Left lobe of liver (tissue), 2 donors: ENCODE data around the gene WBP1. TPM values are rescaled to one million over a fixed set of nuclear protein-coding genes. Genes with fewer than 3 reads are reported as not detected.
"Not testable (repeated sequence)": the region's sequence is repeated elsewhere in the genome, so short reads cannot be mapped to it uniquely, and the experiment has no call there.

Source experiments
- ATAC-seq: fragments of 200-7000 bp; cut with Tn5 transposase; one replicate; pipeline ENCODE4 v1.9.1; 2020; ENCODE audit warnings: mild to moderate bottlenecking, moderate library complexity
- DNase-seq: peaks from one replicate; pipeline ENCODE4 v3.0.0-alpha.2; 2020; ENCODE audit warnings: low spot score
- total RNA-seq: library from RNA; stranded (reverse); gene quantifications from one replicate; pipeline ENCODE4 v1.2.1, GENCODE V29; 2021
- donor health status: DM: no; HTN: no; CAD: no; lungs with moderate emphysema.
- donor health status: DM: no; HTN: yes; CAD: no.

Gene WBP1
- 38.8 TPM for total RNA-seq

DNA sequence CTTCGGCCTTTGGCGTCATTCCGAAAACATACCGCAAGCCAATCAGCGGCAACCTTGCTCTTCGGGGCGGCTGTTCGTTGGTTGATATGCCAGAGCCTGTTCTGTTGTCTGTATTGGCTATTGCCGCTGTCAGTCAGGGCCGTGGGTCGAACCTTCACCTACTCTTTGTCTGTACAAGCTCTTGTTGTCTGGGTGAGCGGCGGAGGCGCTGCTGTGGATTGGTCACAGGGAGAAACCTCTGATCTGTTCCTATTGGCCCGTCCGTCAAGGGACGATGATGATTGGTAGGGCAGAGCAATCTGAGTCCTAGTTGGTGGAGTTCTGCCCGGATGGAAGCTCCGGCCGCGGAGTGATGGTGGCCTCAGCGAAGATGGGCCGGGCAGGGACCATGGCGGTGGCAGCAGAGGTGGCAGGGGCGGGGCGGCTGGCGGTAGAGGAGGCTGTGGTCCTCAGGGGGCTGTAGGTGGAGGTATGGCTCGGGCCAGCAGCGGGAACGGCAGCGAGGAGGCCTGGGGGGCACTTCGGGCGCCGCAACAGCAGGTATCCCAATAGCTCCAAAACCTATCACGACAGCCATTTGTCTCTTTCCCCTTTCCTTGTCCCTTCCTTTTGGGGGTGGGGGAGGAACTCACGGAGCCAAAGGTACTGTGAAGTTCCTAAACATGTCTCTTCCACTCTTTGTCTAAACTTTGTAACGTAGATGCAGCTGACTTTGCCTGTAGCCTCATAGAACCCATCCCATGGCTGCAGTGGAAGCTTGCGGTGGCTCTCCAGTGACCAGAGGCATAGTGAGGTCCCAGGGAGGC lies at the start of gene WBP1:
Gene WBP1, plus strand, starts transcription at position 307 of the 806 bp plus-strand sequence. Its CDS starts 165 bp downstream, at position 472.
- peak; percentile 82 for ATAC-seq
- peak; percentile 100 for DNase-seq

DNA sequence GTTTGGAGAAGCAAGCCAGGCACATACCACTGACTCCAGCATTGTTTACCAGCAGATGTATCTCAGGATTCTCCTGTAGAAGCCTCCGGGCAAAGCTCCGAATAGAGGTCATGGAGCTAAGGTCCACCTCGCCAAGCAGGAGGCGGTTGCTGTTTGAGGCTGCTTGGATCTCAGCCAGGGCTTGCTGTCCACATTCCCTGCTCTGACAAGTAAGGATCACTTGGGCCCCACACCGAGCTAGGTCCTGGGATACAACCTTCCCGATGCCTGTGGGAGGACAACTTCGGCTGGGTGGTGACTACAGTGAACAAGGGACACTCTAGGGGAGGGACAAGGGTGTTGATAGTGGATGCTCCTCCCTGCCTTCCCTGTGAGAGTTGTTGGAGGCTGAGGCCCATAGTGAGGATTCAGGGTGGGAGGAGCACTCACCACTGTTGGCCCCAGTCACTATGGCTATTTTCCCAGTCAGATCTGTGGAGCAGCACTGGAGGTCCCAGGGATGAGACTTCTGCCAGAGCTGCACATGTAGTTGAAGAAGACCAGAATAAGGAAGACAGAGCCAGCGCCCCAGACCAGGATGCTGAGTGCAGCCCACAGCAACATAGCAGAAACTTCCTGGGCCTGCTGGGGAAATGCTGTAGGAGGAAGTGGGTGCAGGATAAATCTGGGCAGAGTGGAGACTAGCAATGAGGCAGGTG lies 45.1 kb upstream of the WBP1 start:
- ATAC-seq: peak; percentile 69
- no peak for DNase-seq

DNA sequence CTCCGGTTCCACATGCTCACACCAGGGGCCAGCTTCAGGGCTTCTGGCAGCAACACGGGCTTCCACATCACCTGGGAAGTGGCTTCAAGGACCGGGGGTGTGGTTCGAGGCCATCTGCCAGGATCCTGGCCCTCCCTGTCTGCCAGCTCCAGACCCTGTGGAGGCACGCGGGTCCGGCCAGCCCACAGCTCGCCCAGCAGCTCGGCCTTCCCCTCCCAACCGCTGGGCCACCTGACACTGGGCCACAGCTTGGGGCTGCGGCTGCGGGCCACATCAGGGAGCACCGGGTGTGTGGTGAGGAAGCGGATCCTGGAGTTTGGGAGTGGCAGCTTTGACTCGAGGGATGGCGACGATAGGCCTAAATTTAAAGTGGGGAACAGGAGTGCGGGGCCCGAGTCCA lies 43.8 kb upstream of the WBP1 start:
- no peak for DNase-seq

DNA sequence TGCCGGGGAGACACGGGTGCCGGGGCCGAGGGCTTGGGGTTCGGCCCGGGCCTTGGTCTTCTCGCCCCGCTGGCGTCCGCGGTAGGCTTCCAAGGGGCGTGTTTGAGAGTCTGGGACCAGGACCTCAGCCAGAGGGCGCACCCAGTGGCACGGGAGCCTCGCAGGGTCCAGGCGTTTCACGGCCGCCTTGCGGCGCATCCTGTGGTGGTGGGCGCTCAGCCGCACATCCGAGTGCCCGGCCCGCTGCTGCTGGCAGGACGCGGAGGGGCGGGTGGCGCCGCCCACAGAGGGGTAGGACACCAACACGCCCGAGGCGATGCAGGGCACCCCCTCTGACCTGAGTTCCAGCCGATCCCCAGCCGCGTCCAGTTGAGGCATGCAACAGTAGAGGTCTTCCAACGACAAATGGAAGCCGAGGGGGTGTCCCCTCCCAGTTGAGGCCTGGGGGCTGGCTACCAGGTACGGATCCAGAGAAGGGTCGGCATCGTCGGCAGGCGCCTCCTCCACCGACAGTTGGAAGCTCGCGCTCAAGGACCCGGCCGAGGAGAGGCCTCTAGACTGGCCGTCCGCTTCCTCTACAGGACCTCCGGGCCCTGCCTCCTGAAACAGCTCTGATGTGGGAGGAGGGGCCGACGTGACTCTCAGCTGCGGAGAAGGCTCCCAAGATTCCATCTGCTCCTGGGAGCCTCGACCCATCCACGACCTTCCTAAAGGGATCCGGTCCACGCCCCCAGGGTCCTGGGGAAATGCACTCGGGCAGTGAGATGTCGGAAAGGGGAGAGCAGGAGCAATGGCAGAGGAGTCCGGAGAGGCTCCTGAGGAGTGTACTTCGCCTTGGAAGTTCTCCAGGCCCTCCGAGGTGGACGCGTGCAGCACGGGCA lies 43.1 kb upstream of the WBP1 start:
- DNase-seq (no peak), ATAC-seq (peak; percentile 54)

More for the DNA sequence above, 43.8 kb upstream of the WBP1 start:
- ATAC-seq: no peak

DNA sequence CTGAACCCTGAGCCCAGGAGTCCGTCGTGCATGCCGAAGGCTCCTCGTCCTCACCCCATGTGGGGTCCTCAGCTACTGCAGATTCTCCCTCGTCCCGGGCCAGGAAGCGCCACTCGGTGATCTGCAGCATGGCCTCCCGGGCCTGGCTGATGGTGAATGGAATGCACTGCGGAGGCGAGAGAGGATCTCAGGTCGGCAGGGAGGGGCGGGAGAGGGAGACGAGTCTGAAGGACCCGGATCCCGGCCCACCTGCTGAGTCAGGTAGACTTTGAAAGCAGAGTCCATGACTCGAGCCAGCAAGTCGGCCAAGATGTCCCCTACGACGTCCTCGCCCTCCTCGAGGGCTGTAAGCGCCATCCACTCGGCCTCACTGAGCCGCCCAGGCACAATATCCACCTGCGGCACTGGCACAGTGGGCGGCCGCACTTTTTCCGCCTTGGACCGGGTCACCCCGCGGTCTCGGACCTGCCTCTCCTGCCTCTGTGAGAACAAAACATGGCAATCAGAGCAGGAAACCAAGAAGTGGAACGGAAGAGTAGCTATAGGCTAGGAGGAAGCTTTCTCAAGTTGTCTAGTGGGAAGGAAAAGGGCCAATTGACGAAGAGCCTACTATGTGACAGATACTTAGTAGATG lies 42.4 kb upstream of the WBP1 start:
- ATAC-seq (peak; percentile 6), DNase-seq (no peak)

DNA sequence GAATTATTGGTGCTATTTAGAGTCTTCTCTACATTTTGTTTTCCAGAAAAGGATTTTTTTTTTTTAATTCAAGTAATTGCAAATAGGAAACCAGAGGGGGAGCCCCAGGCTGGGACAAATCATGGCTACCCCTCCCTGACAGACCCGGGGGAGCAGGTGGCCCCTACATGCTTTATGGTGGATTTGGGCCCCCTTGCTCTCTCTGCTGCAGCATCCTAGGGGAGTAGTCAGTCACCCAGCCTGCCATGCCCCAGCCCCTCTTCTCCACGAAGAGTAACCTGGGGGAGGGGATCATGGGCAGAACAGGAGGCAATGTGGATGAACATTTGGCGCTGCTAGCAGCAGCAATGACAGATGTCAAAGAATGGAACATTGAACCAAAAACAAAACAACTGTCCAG lies 41.5 kb upstream of the WBP1 start:
- ATAC-seq: no peak
- DNase-seq: no peak

DNA sequence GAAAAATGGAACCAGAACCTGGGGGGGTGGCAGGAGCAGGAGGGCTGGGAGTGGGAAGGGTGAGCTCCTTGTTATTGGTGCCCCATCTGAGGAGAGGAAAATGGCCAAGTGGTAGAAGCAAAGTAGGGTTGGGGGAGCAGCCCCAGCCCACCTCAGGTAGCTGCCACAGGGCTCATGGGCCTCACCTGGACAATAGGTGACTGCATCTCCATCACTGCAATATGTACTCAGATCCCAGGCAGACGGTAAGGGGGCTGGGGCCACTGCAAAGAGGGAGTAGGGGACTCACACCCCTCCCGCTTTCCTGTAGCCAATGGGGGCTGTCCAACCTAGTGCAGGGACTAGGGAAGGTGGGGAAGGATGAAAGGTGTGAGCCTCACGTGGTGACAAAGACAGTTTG lies 41.0 kb upstream of the WBP1 start:
- no peak for ATAC-seq
- no peak for DNase-seq

DNA sequence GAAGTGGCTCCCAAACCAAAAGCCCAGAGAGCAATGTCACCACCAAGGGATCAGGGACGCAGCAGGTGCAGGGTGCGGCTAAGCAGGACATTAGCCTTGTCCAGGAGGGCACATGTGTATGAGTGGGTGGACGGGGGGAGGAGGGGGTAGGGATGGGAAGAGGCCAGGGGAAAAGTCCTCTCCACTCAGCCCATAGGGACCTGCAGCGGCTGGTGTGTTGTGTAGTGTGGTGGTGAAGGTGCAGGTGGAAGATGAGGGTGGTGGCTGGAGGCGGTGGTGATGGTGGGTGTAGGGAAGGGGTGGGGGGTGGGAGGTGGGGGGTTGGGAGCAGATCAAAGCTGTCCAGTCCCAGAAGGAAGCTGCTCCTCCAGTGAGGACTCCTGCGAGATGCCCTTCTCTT lies 40.5 kb upstream of the WBP1 start:
- no peak for DNase-seq

DNA sequence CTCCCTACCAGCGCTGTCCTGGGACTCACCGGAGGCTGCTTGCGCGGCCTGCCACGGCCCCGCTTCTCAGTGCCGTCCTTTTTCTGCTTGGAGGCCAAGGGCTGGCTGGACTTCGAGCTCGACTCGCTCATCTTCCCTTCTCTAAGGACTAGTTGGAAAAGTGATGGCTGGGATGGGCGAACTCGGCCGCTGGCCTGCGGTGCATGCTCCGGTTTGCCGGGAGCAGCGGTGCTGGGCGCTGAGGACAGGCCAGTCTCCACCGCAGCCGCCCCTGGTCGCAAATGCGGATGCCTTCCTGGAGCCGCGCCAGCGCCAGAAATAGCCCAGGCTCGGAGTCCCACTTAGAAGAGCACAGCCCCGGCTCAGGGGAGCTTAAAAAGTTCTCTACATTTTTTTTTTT lies 39.9 kb upstream of the WBP1 start:
- DNase-seq (no peak), ATAC-seq (no peak)

More for the DNA sequence above, 40.5 kb upstream of the WBP1 start:
- ATAC-seq: no peak

DNA sequence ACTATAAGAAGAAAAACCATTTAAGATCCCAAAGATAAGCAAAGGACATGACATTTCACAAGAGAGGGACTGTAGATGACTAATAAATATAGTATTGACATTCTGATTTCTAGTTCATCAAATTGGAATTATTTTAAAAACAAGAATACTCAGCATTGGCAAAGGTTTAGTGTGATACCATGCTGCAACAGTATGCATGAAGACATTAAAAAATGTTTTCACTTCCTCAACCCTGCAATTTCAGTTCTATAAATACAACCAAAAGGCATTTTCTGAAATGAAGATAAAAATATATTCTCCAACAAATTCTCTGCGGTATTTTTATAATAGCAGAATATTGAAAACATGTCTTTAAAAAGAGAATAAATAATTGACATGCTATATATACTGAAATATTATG lies 38.9 kb upstream of the WBP1 start:
- no peak for ATAC-seq
- no peak for DNase-seq

DNA sequence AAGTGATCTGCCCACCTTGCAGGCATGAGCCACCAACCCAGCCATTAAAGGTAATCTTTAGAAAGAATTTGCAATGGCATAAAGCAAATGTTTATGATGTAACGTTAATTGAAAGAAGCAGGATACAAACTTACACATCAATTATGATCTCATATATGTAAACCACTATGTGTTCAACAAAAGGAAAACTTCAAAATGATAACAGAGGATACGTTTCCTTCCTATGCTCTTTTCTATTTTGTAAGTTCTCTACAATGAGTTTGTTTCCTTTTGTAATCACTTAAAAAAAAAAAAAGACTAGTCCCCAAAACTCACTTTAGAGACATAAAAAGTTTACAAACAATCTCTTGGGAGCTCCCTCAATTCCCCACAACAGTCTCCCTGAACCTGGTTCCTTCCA lies 38.2 kb upstream of the WBP1 start:
- ATAC-seq: no peak

DNA sequence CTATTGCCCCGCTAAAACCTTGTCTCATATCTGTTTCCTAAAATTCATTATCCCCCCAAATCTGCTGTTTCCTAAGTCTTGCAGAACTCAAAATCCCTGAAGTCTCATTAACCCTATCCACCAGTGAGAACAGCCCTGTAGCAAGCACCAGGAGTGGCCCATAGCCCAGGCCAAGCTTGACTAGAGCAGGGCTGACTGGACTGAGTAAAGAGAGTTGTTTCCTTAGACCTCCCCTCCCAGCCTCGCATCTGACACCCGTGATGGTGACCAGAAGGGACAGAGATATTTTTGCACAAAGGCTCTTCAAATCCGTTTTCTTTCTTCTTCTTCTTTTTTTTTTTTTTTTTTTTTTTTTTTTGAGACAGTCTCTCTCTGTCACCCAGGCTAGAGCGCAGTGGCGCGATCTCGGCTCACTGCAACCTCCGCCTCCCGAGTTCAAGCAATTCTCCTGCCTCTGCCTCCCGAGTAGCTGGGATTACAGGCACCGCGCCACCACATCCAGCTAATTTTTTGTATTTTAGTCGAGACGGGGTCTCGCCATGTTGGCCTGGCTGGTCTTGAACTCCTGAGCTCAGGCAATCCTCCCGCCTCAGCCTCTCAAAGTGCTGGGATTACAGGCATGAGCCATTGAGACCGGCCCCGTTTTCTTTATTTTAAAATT lies 37.7 kb upstream of the WBP1 start:
- DNase-seq, ATAC-seq: not testable (repeated sequence)

More for the DNA sequence above, 38.2 kb upstream of the WBP1 start:
- DNase-seq: no peak

DNA sequence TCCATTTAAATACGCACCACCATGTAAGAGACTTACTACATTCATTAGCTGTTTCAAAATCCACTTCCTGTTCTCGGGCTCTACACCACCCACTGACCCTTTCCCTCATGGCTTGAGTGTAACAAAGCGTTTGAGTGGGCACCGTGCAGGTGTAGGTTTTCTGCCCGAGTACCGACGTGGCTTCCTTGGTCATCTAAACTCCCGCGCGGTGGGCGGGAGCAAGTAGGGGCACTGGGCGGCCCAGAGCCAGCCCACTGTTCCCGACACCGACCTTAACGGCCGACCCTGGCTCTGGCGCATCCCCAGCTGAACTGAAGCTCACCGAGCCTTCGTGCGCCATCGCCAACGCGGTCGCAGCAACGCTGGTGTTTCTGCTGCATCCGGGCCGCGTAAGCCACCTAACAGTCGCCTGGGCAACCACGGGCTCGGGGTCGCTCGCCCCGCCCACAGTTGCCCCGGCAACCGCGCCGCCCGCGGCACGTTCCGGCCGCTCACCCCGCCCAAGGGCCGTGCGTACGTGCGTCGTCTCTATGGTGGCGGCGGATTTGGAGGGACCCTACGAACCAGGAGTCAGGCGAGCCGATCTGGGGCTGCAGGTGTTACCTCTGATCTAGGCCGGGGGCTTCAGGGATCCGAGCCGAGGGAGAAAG lies 36.9 kb upstream of the WBP1 start, which contains the start of the genes C2orf81 and WDR54:
Gene C2orf81, minus strand, starts transcription at position 399 of the 650 bp plus-strand sequence. Its CDS starts 59 bp downstream, at position 340.
Gene WDR54, plus strand, starts transcription at position 510 of the 650 bp plus-strand sequence. CDS start 424 bp downstream, outside the sequence.
- ATAC-seq: peak; percentile 66
- DNase-seq: peak; percentile 71

DNA sequence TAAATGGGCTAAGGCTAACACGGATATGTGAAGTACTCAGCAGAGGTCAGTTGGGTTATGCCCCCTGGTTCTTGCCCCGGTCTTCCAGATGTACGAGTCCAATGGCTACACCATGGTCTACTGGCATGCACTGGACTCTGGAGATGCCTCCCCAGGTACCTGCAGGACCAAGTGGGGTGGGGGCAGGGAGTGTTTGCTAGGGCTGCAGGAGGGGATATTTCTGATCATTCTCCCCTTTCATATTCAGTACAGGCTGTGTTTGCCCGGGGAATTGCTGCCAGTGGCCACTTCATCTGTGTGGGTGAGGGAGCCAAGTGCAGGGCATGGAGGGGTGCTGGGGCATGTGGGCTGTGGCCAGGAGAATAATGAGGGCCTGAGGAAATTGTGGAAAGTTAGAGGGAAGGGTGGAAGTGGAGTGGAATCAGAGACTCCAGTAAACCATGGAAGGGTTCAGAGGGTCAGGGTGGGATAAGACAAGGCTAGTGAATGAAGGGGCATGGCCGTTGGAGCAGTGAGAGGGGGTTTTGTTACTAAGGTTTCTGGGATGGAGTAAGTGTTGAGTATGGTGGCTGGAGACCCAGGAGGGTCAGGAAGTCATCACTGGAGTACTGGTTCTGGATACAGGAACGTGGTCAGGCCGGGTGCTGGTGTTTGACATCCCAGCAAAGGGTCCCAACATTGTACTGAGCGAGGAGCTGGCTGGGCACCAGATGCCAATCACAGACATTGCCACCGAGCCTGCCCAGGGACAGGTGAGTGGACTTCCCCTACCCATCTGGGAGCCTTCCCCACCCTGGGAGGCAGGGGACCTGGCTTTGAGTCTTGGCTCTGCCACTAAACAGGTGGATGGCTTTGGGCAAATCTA lies 34.8 kb upstream of the WBP1 start:
- ATAC-seq: peak; percentile 2
- DNase-seq: no peak

DNA sequence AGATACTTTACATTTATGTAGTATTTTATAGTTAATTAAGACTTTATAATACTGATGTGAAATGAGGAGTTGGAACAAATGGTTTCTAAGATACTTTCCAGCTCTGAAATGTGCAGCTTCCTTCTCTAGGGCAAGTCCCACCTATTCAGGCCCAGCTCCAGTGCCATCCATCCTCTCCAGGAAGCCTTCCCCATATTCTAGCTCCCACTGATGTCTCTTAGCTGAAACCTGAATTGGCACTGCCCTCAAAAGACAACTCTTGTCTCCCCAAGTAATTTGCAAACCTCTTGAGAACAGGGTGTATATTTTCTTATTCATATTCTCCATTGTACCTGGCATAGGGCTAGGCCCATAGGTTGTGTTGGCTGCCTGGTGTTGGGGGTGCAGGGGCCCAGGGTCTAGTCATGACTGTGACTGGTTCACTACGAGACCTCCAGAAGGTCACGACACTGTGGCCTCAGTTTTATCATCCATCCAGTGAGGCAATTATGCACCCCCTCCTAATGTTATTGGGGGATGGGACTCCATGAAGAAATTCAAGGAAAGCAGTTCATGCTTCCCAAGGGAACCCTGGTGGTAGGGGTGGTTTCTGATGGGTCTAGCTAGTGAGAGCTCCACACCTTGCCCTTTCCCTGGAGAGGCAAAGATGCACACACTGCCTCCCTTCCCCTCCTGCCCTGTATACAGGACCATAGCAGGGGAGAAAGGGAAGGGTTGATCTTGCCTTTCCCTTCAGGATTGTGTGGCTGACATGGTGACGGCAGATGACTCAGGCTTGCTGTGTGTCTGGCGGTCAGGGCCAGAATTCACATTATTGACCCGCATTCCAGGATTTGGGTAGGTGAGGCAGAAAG lies 33.9 kb upstream of the WBP1 start:
- peak; percentile 6 for ATAC-seq
- DNase-seq: no peak

DNA sequence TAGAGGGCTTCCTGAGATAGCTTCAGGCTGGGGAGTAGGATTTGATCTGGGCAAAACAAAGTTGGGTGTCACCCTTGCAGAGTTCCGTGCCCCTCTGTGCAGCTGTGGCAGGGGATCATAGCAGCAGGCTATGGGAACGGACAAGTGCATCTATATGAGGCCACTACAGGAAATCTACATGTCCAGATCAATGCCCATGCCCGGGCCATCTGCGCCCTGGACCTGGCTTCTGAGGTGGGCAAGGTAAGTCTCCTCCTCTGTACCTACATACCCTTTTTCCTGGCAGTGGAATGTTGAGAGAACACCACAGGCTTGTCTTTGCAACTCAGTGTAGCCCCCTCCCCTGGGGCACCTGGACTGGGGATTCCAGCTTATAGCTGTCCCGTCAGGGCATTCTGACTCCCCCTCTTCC lies 33.2 kb upstream of the WBP1 start:
- ATAC-seq (no peak), DNase-seq (no peak)

DNA sequence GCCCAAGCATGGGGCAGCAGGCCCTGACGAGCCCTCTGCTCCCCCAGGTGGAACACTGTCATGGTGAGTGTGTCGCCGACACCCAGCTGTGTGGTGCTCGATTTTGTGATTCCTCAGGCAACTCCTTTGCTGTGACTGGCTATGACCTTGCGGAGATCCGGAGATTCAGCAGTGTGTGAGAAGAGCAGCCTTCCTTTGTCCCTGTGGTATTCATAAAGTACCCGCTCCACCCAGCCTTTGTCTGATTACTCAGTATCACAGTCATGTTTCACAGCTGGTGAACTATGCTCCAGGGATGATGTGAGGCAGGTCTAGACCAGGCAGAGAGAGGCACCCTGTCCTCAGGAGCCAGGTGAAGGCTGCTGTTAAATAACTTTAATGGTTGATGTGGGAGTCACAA lies 32.7 kb upstream of the WBP1 start:
- ATAC-seq (no peak), DNase-seq (no peak)
